Loucy (cell line): Measurements from ENCODE around the gene TLCD5.

Source experiments
- H2AFZ ChIP-seq: fragments of 200-600 bp; sonication (generic); 2 replicates; pipeline ENCODE4 v1.6.0; 2016; ENCODE audit warnings: antibody characterized with exemption, mild to moderate bottlenecking, low read length, moderate library complexity
- H3F3A ChIP-seq: fragments of 200-600 bp; 2 replicates; pipeline ENCODE4 v1.6.0; 2016; ENCODE audit warnings: antibody characterized with exemption, low read depth, mild to moderate bottlenecking
- H3K27me3 ChIP-seq: fragments of 200-600 bp; sonication (generic); 2 replicates; pipeline ENCODE4 v1.6.1; 2014; ENCODE audit warnings: low read length, mild to moderate bottlenecking; ENCODE audit not compliant: insufficient read depth, poor library complexity, severe bottlenecking
- H3K36me3 ChIP-seq: fragments of 200-600 bp; sonication (generic); 2 replicates; pipeline ENCODE4 v1.6.1; 2016; ENCODE audit warnings: low read length; ENCODE audit not compliant: insufficient read depth
- H3K4me1 ChIP-seq: fragments of 200-600 bp; sonication (generic); 2 replicates; pipeline ENCODE4 v1.5.1; 2014; ENCODE audit warnings: low read length, mild to moderate bottlenecking; ENCODE audit not compliant: insufficient read depth, poor library complexity, severe bottlenecking
- H3K4me2 ChIP-seq: fragments of 200-600 bp; sonication (generic); 2 replicates; pipeline ENCODE4 v1.6.0; 2014; ENCODE audit warnings: antibody characterized with exemption, low read length, low read depth, mild to moderate bottlenecking; ENCODE audit not compliant: poor library complexity, severe bottlenecking
- H3K4me3 ChIP-seq: fragments of 200-600 bp; sonication (generic); 2 replicates; pipeline ENCODE4 v1.5.1; 2014; ENCODE audit warnings: low read length, mild to moderate bottlenecking, mixed read lengths; ENCODE audit not compliant: poor library complexity, severe bottlenecking
- H3K79me2 ChIP-seq: fragments of 200-600 bp; sonication (generic); 2 replicates; pipeline ENCODE4 v1.6.1; 2014; ENCODE audit warnings: low read length; ENCODE audit not compliant: insufficient read depth
- H3K9ac ChIP-seq: fragments of 200-600 bp; sonication (generic); 2 replicates; pipeline ENCODE4 v1.6.0; 2014; ENCODE audit warnings: mild to moderate bottlenecking, low read depth, low read length, moderate library complexity; ENCODE audit not compliant: poor library complexity, severe bottlenecking
- H3K9me2 ChIP-seq: fragments of 200-600 bp; sonication (generic); replicated peaks from 2 replicates; pipeline ENCODE4 v1.6.1; 2016; ENCODE audit warnings: low read depth, low read length, mixed read lengths
- H3K9me3 ChIP-seq: fragments of 200-600 bp; sonication (generic); 2 replicates; pipeline ENCODE4 v1.6.1; 2014; ENCODE audit warnings: mild to moderate bottlenecking, antibody characterized with exemption, low read length, low read depth; ENCODE audit not compliant: insufficient read depth
- H4K20me1 ChIP-seq: fragments of 200-600 bp; sonication (generic); 2 replicates; pipeline ENCODE4 v1.6.0; 2014; ENCODE audit warnings: antibody characterized with exemption, low read length, mild to moderate bottlenecking; ENCODE audit not compliant: insufficient read depth, poor library complexity, severe bottlenecking
- EZH2phosphoT487 ChIP-seq: fragments of 200-600 bp; IDR thresholded peaks from 2 replicates; pipeline ENCODE4 v1.6.1; 2018; ENCODE audit warnings: antibody characterized with exemption, mild to moderate bottlenecking, moderate library complexity, borderline replicate concordance
- TF ChIP-seq, protein P1 (sequence below): fragments of 200-600 bp; sonication (generic); conservative IDR thresholded peaks from 2 replicates; pipeline ENCODE4 v1.5.1; 2014; ENCODE audit warnings: mild to moderate bottlenecking, antibody characterized with exemption, low read length

The TLCD5 gene

GRCh38 chr11:120324932-120325810, at the start of gene TLCD5:
Gene TLCD5 (plus strand): TSS chr11:120325299. CDS start chr11:120327442, 2,143 bp downstream.
- no peaks in the 10 kb centered on the region for H4K20me1 ChIP-seq
- H3K4me2 ChIP-seq, result no peak within 1 kb of the TSS
- H3K79me2 ChIP-seq, result no peaks in the 10 kb centered on the region
- H3K4me3 ChIP-seq, result no peak within 1 kb of the TSS
- H3K4me1 ChIP-seq, result peaks cover 9% of the 10 kb centered on the region
- no peaks in the 10 kb centered on the region for H3F3A ChIP-seq
- H3K9me3 ChIP-seq, result no peaks in the 10 kb centered on the region
- H3K9me2 ChIP-seq, result no peaks in the 10 kb centered on the region
- H2AFZ ChIP-seq, result no peak within 1 kb of the TSS
- no peak within 1 kb of the TSS for H3K9ac ChIP-seq
- H3K36me3 ChIP-seq, result no peaks in the 10 kb centered on the region
- TF ChIP-seq EZH2phosphoT487, result no peak
- TF ChIP-seq, protein P1, sequence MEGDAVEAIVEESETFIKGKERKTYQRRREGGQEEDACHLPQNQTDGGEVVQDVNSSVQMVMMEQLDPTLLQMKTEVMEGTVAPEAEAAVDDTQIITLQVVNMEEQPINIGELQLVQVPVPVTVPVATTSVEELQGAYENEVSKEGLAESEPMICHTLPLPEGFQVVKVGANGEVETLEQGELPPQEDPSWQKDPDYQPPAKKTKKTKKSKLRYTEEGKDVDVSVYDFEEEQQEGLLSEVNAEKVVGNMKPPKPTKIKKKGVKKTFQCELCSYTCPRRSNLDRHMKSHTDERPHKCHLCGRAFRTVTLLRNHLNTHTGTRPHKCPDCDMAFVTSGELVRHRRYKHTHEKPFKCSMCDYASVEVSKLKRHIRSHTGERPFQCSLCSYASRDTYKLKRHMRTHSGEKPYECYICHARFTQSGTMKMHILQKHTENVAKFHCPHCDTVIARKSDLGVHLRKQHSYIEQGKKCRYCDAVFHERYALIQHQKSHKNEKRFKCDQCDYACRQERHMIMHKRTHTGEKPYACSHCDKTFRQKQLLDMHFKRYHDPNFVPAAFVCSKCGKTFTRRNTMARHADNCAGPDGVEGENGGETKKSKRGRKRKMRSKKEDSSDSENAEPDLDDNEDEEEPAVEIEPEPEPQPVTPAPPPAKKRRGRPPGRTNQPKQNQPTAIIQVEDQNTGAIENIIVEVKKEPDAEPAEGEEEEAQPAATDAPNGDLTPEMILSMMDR, result no peak
- H3K27me3 ChIP-seq, result peaks cover 6% of the 10 kb centered on the region

DNA sequence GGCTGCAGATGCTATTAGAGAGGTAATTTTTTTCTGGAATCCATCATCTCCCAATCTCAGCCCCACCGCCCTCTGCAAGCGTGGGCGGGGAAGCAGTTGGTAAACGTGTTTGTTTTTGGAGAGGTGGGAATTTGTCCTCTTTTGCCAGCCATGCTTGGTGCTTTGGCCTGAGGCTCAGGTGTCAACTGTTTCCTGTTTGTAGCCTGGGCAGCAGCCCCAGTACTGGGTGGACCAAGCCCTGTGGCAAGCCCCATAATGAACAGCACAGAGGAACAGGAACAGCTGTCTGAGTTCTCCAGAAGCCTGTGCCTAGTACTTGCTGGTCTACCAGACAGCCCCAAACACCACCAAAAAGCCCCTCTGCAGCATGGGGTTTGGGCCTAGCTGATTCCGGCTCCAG, 45.6 kb upstream of the TLCD5 start:
- Histone ChIP-seq H3K27me3 (no peaks in the 10 kb centered on the region), H3K79me2 (no peaks in the 10 kb centered on the region), H3K4me1 (no peaks in the 10 kb centered on the region), H3K4me3 (no peak overlapping the region), H3F3A (no peaks in the 10 kb centered on the region), H3K36me3 (no peaks in the 10 kb centered on the region), H3K9me2 (no peaks in the 10 kb centered on the region), H3K9ac (no peak overlapping the region), H4K20me1 (no peaks in the 10 kb centered on the region), H3K9me3 (no peaks in the 10 kb centered on the region), H2AFZ (no peak overlapping the region), H3K4me2 (no peak overlapping the region)
- TF ChIP-seq, protein P1, result no peak
- TF ChIP-seq EZH2phosphoT487, result no peak

DNA sequence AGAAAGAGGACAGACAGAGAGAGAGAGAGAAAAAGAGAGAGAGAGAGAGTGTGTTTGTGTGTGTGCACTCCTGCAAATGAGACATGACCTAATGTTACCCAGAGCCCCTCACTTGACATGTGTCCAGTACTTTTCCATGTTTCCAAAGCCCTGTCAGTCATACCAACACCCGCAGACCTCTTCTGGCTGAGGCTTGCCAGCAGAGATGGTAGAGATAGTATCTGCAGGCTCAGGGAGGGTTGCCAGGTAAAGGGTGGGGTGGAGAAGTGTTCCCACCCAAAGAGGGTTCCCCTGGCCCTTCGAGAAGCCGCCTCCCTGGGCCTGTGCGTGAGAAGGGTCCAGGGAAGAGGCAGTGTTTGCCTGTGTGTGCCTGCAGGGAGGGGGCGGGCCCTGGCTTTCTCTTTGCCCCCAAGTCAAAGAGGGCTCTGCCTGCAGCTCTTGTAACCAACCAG, 44.5 kb upstream of the TLCD5 start:
- Histone ChIP-seq H3K4me2 (no peak overlapping the region), H3K79me2 (no peaks in the 10 kb centered on the region), H3K9ac (no peak overlapping the region), H2AFZ (no peak overlapping the region), H3K4me3 (no peak overlapping the region), H3F3A (no peaks in the 10 kb centered on the region), H4K20me1 (no peaks in the 10 kb centered on the region), H3K9me3 (no peaks in the 10 kb centered on the region), H3K9me2 (no peaks in the 10 kb centered on the region), H3K36me3 (no peaks in the 10 kb centered on the region), H3K27me3 (no peaks in the 10 kb centered on the region), H3K4me1 (no peaks in the 10 kb centered on the region)
- no peak for TF ChIP-seq EZH2phosphoT487
- TF ChIP-seq, protein P1, result no peak
